ENCODE data around the gene DSEL. TPM values are rescaled to one million over a fixed set of nuclear protein-coding genes. Genes with fewer than 3 reads are reported as not detected.

Gene DSEL
- total and polyA plus RNA-seq, 2 of the 4 experiments (the other 2 are of a cell fraction): 16.8 to 100 TPM

DNA sequence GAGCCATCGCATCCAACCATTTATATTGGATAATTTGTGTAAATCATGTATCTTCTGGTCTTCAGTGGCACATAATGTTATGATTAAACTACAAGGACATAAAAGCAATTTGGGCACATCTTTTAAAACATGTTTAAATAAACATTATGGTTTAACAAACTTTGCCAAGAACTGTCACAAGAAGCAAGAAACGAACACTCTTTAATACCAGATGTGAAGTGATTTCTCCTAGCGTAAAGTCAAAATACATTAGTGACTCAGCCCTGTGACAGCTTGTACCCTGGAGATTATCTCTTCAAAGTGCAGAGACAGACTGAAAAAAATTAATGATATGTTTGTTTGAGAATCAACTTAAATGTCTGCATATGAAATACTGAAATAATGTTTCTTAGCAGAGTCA lies 39.9 kb downstream of the DSEL start:
- H3K4me2 ChIP-seq (ENCODE audit: low read depth, low read length): no peak overlapping the region
- no peak overlapping the region for H4K91ac ChIP-seq (ENCODE audit: insufficient read depth, low read depth, low read length)
- no peak overlapping the region for H3K56ac ChIP-seq (ENCODE audit: extremely low read depth, insufficient read depth, low read length)
- peak; percentile 27 for DNase-seq
- no peak overlapping the region for H3K14ac ChIP-seq (replicated peaks; ENCODE audit: low read depth, low read length)
- CTCF ChIA-PET: interaction anchor here (0.6 kb wide), 1 partner anchor 129 kb away, joined by 6 read pairs; no protein-coding TSS in a partner anchor
- no peak overlapping the region for H3K27ac ChIP-seq (ENCODE audit: insufficient read depth, low read length)
- H2AK9ac ChIP-seq (replicated peaks; ENCODE audit: low read depth, low read length, poor library complexity): no peak overlapping the region
- no peak overlapping the region for H4K5ac ChIP-seq (ENCODE audit: low read depth, low read length)
- H3K18ac ChIP-seq (ENCODE audit: low read depth, low read length): no peak overlapping the region
- H4K20me1 ChIP-seq (ENCODE audit: insufficient read depth, low read length): no peaks in the 10 kb centered on the region
- no peak overlapping the region for H3K4ac ChIP-seq (ENCODE audit: low read depth, low read length)
- no peak overlapping the region for H2BK20ac ChIP-seq (ENCODE audit: low read depth, low read length)
- 0 out of 2 replicates have a peak, but pooled peaks cover 1% of the 10 kb centered on the region for H3K36me3 ChIP-seq (ENCODE audit: control insufficient read depth, insufficient read depth, low read length)
- no peaks in the 10 kb centered on the region for H3K27me3 ChIP-seq (ENCODE audit: control insufficient read depth, insufficient read depth, low read length)
- no peak; the same call in 1 of the 2 replicates for ATAC-seq (ENCODE audit: low read depth)
- no peak overlapping the region for H3K4me3 ChIP-seq (ENCODE audit: insufficient read depth, low read depth, low read length)
- peaks cover 4% of the 10 kb centered on the region for H3K4me1 ChIP-seq (ENCODE audit: control insufficient read depth, insufficient read depth, low read length)
- H3K9ac ChIP-seq (ENCODE audit: low read depth, low read length): no peak overlapping the region
- no peaks in the 10 kb centered on the region for H3K9me3 ChIP-seq (ENCODE audit: control insufficient read depth, insufficient read depth, low read length)
- H4K8ac ChIP-seq (ENCODE audit: low read depth in 2 of 2, low read length in 2 of 2): no peak overlapping the region
- in situ Hi-C loops (cut with MboI; ENCODE audit: low sequenced_read_pairs): no loop called here
- no peak overlapping the region for H2BK15ac ChIP-seq (ENCODE audit: low read depth, low read length)
- no peaks in the 10 kb centered on the region; a peak in 1 of 4 replicates for H3K79me1 ChIP-seq (ENCODE audit: low read depth in 1 of 2, low read length in 2 of 2)
- dilution Hi-C loops (cut with HindIII; ENCODE audit: low sequenced_read_pairs, unreplicated experiment): no loop called here
- POLR2A ChIA-PET (ENCODE audit: unreplicated experiment): no interaction called here
- no peak for TF ChIP-seq NFE2L2 (IDR thresholded peaks at IDR 0.05; ENCODE audit: low read depth, low read length)
- TF ChIP-seq, protein P1, sequence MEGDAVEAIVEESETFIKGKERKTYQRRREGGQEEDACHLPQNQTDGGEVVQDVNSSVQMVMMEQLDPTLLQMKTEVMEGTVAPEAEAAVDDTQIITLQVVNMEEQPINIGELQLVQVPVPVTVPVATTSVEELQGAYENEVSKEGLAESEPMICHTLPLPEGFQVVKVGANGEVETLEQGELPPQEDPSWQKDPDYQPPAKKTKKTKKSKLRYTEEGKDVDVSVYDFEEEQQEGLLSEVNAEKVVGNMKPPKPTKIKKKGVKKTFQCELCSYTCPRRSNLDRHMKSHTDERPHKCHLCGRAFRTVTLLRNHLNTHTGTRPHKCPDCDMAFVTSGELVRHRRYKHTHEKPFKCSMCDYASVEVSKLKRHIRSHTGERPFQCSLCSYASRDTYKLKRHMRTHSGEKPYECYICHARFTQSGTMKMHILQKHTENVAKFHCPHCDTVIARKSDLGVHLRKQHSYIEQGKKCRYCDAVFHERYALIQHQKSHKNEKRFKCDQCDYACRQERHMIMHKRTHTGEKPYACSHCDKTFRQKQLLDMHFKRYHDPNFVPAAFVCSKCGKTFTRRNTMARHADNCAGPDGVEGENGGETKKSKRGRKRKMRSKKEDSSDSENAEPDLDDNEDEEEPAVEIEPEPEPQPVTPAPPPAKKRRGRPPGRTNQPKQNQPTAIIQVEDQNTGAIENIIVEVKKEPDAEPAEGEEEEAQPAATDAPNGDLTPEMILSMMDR (conservative IDR thresholded peaks at IDR 0.05; ENCODE audit: low read depth, low read length): no peak
- no peak for TF ChIP-seq CHD1 (IDR thresholded peaks at IDR 0.05; ENCODE audit: low read depth, low read length)
- TF ChIP-seq BHLHE40 (IDR thresholded peaks at IDR 0.05; ENCODE audit: low read depth, low read length): no peak
- TF ChIP-seq SMC3 (IDR thresholded peaks at IDR 0.05; ENCODE audit: low read depth, low read length): no peak
- no peak for TF ChIP-seq RFX5 (IDR thresholded peaks at IDR 0.05; ENCODE audit: low read depth, low read length)
- H2AFZ ChIP-seq (replicated peaks; ENCODE audit: low read length, poor library complexity): no peak overlapping the region
- no peaks in the 10 kb centered on the region for H3K9me1 ChIP-seq (ENCODE audit: insufficient read depth, low read length)
- H2BK5ac ChIP-seq (ENCODE audit: low read depth, low read length, poor library complexity, severe bottlenecking): no peak overlapping the region
- intact Hi-C loops (cut with micrococcal nuclease): no loop called here
- BruUV-seq (replicated peaks): no TSS peak
- no peak overlapping the region for H2BK120ac ChIP-seq (ENCODE audit: low read depth, low read length)
- no CpG with 5 or more reads among the region's 3 CpGs for WGBS, 2 experiments (ENCODE audit: extremely low coverage in 2 of 2, insufficient read length in 1 of 2)
- H3K23ac ChIP-seq (ENCODE audit: low read depth, low read length): no peak overlapping the region
- no peak overlapping the region for H2AK5ac ChIP-seq (ENCODE audit: low read depth, low read length)

All from IMR-90 (cell line).